ENCODE measurements around the gene PPP1R9B.

The PPP1R9B gene

DNA sequence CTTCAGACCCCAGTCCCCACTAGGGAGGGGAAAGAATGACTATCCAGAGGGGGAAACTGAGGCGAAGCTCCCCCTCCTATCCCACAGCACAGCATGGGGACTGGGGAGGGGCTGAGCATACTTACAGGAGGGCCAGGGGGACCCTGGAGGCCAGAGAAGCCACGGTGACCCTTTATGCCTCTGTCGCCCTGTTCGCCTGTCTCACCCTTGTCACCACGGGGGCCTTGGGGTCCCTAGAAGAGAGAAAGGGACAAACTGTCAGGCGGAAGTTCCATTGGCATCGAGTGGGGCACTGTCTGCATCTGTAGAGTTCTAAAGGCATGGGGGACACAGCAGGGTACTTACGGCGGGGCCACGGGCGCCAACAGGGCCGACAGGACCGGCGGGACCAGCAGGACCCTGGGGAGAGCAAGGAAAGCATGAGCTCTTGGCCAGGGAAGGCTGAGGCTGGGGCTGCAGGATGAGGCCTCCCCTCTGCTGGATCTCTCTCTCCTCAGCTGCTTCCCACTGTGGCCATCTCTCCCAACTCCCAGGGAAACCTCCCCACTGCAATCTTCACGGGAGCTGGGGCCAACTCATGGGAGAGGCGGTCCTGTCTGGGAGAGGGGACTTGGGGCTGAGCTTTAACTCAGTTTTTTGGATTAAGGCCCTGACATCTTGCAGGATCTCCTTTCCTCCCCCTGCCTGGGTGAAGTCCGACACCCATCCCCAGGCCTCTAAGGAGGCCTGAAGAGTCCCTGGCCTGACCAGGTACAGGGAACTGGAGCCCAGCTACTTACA, 37.5 kb upstream of the PPP1R9B start:
- FAIRE-seq = no peak

DNA sequence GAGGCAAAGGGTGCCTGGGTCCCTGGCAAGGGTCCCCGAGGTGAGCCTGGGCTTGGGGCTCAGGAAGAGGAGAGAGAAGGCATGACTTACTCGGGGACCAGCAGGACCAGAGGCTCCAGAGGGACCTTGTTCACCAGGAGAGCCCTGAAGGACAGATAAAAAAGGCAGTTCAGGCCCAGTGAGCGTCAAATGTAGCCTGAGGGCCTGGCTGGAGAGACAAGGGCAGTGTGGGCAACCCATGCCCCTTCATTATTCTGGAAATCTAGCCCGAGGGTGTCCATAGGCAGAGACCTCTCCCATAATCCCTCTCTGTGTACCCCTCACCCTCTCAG, 36.9 kb upstream of the PPP1R9B start:
- no peak for FAIRE-seq

DNA sequence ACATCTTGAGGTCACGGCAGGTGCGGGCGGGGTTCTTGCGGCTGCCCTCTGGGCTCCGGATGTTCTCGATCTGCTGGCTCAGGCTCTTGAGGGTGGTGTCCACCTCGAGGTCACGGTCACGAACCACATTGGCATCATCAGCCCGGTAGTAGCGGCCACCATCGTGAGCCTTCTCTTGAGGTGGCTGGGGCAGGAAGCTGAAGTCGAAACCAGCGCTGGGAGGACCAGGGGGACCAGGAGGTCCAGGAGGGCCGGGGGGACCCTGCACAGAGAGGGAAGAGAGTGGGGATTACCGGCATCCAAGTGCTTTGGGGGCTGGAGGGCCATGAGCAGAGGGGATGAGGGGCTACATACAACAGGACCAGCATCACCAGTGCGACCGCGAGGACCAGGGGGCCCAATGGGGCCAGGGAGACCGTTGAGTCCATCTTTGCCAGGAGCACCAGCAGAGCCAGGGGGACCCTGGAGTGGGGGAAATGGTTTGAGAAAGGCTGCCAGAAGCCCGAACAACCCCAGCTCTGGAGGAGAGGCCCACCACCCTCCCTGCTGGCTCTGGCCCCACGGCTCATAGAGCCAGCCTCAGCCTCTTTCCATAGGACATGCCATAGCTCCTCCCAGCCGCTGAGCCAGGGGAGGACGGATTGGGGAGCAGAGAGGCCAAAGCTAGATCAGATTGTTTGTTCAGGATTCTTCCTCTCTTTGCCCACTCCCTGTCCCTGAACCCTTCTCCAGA, 36.4 kb upstream of the PPP1R9B start:
- no peak for FAIRE-seq

DNA sequence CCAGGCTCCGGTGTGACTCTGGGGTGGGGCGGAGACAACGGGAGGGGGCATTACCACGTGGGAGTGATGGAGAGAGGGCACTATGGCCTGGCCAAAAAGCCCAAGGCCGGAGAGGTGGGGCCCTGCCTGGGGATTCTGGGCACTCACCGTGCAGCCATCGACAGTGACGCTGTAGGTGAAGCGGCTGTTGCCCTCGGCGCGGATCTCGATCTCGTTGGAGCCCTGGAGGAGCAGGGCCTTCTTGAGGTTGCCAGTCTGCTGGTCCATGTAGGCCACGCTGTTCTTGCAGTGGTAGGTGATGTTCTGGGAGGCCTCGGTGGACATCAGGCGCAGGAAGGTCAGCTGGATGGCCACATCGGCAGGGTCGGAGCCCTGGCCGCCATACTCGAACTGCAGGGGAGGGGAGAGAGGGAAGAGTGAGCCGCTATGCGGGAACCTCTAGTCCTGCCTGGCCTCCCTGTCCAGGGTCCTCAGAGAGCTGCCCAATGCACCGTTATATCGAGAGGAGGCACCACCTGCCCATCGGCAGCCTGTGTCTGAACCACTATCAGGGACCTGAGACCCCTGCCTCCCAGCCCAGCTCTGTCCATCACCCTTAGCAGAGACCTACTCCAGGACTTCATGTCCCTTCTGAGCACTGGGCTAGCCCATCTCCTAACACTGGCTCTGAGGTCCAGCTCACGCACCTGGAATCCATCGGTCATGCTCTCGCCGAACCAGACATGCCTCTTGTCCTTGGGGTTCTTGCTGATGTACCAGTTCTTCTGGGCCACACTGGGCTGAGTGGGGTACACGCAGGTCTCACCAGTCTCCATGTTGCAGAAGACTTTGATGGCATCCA, 35.4 kb upstream of the PPP1R9B start:
- FAIRE-seq = no peak

DNA sequence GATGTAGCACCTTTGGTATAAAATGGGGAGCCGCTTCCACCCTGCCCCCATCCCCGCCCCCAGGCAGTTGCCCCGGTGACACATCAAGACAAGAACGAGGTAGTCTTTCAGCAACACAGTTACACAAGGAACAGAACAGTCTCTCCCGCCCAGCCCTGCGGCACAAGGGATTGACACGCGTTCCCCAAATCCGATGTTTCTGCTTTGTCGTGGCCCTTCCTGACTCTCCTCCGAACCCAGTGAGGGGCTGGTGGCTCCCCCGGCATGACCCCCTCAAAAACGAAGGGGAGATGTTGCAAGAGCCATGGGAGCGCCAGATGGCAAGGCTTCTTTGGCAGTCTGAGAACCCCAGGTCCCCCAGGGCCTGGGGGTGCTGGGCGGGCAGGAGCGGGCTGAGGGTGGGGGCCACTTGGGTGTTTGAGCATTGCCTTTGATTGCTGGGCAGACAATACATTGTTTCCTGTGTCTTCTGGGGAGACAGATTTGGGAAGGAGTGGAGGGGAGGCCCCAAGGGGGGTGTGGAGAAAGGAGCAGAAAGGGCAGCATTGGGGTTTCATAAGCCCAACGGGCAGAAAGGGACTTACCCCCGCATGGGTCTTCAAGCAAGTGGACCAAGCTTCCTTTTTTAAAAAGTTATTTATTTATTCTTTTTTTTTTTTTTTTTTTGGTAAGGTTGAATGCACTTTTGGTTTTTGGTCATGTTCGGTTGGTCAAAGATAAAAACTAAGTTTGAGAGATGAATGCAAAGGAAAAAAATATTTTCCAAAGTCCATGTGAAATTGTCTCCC, 34.3 kb upstream of the PPP1R9B start:
- no peak for FAIRE-seq

DNA sequence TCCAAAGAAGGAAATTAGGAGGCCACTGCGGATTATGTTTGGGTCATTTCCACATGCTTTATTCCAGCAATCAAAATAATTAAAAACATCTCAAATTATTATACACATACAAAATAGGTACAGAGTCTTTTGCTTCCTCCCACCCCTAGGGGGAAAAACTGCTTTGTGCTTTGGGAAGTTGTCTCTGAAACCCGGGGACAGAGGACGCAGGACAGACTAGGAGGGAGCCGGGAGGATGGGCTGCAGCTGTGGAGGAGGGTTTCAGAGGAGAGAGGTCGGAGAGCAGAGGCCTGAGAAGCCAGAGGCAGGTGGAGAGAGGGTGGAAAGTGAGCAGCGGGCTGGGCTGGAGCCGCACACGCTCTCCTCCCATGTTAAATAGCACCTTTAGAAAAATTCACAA, 33.6 kb upstream of the PPP1R9B start:
- FAIRE-seq = no peak

DNA sequence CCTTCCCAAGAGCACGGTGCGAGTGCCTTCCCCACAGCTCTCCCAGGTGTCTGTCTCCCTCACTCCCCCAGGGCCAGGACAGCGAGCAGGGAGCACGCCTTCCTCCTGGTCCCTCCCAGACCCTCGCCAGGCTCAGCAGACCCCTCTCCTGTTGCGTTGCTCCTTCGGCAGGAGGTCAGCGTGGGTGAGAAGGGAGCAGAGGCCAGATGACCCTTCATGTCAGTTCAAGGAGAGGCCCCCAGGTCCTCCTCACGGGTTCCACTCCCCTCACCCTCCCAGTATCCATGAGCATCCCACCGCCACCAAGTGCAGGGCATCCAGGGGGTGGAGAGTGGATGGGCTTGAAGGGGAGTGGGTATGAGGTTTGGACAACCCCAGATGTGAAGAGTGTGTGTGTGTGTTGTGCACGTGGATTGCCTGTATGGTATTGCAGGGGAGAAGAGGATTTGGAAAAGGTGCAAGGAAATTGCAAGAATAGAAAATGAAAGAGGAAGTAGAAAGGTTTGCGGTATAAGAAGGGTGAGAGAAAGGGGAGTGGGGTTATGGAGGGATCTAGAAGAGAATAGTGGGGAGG, 33.0 kb upstream of the PPP1R9B start:
- no peak for FAIRE-seq

DNA sequence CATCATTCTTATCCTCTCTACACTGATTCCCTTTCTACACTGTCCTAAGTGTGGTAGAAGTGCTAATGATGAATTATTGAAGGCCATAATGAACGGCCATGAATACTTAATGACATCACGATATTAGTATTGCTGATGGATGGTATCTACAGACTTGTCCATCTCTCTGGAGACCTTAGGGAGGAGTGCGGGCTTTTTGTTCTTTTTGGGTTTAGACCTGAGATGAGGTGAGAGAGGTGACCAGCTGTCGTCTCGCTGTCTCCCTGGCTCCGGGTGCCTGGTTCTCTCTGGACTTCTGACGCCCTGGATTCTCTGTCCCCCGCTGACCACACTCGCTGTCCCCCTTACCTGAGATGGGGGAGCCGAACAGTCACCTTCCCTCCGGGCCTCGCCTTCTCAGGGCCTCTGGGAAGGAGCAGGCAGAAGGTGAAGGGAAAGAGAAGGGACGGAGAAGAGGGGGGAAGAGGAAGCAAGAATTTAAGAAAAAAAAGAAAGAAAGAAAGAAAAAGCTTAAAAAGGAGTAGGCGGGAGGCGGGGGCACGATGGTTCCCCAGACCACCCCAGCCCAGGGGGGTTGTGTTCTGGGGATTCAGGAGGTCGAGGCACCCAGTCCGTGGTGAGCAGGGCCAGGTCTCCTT, 32.4 kb upstream of the PPP1R9B start:
- no peak for FAIRE-seq

DNA sequence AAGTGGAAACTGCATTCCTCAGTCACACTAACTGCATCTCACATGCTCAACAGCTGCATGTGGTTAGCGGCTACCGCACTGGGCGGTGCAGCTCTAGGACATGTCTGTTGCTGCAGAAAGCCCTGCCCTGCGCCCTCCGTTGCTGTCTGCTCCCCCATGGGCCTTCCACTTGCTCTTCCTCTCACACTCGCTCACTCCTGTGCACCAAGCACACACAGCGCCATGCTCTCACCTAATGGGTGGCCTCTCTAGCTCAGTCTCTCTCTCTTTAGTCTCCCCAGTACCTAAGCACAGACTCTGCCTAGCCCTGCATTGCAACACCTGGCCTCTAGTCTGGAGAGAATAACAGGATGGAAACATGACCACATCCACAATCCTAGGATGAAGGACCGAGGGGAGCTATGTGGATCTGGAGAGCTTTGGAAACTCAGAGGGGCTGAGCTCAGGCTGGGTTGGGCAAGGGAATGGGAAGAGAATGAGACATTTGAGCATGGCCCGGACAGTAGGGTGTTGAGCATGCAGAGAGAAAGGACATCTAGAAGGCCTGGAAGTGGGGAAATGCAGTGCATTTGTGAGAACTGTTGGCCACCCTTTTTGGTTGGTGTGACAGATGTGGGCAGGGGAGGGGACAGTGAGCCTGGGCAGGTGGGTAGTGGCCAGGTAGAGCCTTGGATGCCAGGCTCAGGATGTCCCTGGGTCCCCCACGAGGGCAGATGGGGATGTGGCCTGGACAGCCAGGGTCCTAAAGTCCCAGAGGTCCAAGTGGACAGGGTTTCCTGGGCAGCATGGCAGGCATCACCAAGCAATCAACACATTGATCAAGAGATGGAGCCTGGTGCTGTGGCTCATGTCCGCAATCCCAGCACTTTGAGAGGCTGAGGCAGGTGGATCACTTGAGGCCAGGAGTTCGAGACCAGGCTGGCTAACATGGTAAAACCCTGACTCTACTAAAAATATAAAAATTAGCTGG, 31.4 kb upstream of the PPP1R9B start:
- FAIRE-seq = no peak

DNA sequence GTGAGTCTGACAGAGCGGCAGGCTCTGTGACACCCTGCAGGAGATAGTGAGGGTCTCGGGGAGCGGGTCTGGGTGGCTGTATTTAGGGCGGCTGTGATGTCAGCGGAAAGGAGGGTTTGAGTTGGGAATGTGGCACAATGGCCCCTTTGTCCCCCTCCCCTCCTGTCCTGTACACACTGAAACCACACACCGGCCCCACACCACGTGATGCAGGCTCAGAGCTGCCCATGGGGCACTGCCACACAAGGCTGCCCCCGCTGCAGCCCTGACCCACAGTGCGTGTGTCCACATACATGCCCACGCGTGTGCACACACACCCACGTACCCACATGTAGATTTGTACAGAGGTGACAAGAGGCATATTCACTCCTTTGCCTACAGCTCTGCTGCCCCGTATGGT, 30.7 kb upstream of the PPP1R9B start:
- FAIRE-seq = no peak

DNA sequence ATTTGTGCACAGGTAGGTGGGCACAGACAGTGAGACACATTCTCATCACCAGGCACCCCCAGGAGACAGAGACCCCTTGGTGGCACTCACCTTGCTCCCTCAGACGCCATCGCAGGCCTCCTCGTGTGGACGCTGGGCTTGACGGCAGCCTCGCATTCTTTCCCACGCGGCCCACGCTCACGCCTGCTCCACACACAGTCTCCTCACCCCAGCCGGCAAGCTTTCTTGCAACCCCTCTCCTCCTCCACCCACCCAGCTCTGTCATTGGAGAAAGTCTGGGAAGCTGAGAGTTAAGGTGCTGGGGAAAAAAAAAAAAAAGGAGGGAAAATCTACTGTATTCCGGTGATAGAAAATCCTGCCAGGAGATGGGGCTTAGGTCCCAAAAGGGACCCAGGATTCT, 30.1 kb upstream of the PPP1R9B start:
- no peak for FAIRE-seq

DNA sequence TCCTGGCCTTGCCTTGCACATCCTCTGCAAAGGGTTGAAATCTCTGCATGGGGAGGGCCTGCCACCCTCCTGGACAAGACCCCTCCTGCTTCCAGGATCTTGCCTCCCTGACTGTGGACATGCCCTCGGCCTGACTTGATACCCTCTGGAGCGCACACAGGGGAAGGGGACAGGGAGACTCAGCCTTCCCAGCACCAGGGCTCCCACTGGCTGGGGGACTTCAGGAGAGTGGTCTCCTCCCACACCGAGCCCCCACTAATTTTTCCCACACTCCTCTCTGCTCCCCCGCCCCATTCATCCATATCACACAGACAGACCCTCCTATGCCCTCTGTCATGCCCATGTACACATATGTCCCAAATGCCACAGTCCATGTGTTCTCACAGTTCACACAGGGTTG, 29.6 kb upstream of the PPP1R9B start:
- FAIRE-seq = no peak

DNA sequence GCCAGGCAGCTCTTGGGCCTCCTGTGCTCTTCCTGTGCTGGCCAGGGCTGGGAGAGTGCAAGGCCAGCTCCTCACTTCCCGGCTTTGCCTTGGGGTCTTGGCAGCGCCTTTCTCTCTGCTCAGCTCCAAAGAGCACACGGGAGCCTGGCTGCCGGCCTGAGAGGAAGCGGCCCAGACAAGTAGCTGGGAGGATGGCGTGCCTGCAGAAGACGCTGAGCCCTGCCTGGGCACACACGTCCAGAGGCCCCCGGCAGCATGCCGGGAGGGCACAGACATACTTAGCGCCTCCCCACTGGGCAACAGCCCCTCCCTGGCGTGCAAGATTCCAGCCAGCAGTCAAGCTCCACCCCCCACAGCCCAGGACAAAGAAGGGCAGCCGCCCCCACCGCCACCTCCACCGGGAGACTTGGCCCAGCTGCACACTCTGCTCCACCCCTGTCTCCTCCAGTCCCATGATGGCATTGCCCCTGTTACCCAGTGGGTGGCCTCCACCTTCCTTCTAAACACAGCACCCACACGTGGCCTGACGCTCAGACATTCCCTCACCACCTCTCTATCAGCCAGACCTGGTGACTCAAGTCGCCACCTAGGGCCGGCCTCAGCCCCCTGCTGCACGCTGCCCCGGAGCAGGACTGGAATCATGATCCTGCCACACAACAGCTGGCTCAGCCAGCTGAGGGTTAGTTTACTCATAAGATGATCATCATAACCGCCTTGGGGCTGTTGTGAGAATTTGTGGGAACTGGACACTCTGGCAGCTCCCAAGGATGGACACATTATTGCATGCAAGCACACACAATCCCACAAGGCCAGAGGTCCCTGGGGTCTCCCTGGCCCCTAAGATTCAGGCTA, 27.7 kb upstream of the PPP1R9B start:
- FAIRE-seq = no peak

DNA sequence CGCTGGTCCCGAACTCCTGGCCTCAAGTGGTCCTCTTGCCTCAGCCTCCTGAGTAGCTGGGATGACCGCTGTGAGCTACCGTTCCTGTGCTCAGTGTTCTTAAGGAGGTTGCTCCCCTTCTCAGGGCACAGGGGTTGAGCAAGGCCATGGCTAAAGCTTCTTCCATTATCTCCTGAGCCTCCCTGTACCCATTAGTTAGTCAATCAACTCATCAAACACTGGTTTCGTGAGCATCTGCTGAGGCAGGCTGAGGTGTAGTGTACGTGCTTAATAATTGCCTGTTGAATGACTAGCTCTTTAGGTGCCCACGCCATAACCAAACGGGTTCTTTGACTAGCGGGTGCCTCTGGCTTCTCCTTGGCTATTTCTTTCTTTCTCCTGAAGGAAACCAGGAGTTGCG, 27.0 kb upstream of the PPP1R9B start:
- no peak for FAIRE-seq

DNA sequence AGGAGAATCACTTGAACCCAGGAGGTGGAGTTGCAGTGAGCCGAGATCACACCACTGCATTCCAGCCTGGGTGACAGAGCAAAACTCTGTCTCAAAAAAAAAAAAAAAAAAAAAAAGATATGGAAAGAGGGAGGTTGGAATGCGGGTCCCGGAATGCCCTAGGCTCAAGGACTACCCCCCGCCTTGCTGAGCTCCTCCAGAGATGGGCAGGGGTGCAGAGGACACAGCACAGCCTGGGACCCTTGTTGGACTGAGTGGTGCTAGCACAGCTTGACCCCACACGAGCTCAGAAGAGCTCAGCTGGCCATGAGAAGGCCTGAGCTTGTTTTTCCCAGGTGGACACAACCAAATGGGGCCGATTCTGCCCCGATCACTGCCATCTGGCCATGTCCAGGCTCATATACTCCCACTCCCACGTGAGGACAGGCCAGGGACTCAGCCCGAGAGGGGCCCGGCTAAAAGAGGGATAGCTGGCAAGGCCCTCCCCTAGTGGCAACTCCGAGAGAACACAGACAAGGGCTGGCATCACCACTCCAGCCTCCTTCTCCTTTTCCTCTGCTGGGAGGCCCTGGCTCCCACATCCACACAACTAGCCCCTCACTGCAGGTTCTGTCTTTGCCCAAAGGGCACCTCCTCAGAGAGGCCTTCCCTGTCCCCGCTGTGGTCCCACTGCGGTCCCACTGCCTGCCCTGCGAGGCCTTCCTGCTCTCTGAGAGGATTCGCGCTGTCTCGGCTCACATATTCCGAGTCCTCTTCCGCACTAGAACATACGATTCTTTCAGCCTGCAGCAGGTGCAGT, 26.3 kb upstream of the PPP1R9B start:
- no peak for FAIRE-seq

DNA sequence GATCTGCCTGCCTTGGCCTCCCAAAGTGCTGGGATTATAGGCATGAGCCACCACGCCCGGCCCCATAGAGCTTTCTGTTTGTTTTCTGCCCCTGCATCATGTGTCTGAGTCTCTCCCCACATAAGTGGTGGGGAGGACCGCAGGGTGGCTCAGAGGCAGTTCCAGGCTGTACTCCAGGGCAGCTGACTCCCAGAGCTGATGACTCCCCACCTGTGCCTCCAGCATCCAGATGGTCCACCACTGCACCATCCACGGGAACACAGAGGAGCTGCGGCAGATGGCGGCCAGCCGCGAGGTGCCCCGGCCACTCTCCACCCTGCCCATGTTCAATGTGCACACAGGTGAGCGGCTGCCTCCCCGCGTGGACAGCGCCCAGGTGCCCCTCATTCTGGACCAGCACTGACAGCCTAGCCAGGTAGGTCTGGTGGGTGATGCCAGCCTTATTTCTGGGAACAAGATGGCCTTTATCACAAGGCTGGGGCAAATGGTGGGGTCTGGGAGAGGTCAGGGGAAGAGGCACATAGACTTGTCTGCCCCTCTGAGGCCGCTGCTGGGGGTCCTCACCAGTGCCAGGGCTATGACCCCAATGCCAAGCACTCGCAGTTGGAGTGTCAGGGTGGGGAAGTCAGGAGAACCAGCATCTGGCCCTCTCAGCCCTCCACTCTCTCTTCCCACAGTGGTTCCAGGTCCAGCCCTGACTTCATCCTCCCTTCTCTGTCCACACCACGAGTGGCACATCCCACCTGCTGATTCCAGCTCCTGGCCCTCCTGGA, 24.7 kb upstream of the PPP1R9B start:
- no peak for FAIRE-seq

DNA sequence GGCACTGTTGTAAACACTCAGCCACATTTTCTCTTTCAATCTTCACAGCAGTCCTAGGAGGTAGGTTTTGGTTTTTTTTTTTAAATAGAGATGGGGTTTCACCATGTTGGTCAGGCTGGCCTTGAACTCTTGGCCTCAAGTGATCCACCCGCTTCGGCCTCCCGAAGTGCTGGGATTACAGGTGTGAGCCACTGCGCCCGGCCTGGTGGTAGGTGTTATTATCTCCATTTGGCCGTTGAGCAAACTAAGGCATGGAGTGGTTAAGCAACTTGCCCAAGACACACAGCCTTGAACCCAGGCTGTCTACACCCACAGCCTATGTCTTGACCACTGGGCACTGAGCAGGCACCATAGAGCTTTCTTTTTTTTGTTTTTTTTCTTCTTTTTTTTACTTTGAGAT, 24.0 kb upstream of the PPP1R9B start:
- FAIRE-seq = no peak

DNA sequence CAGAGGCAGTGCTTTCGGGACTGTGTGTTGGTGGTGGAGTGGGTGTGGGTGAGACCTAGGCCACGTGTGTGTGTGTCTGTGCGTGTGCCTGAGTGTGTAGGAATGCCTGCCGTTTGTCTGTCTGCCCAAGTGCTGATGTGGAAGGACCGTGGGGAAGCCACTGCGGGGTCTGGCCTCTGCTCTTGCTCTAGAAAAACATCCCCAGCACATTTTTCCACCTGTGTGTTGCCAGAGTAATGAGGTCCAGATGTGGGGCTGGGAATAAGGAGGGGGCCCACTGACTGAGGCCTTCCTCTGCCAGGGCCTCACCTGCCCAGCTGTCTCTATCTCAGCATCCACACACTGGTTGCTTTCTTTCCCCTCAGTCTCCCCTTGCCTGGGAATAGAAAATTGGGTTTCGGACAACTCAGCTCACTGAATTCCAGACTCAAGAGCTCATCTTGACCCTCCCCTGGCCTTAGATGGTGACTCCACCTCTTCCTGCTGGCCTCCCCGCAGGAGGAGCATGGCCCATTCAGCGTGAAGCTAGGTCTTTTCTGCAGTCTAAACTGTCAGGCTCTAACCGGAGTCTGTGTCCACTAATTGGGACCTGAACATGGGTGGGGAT, 23.0 kb upstream of the PPP1R9B start:
- no peak for FAIRE-seq

Measured in islet of Langerhans (tissue), 1 donor.